Cardiac ventricle fibroblast (primary cell): ENCODE results near the gene GNG4. TPM values are rescaled to one million over a fixed set of nuclear protein-coding genes. Genes with fewer than 3 reads are reported as not detected.

Experiments
- total RNA-seq: library from RNA; depleted of rRNA; stranded (reverse); fragments of >200 nt; gene quantifications from 2 replicates; pipeline ENCODE4 v1.2.3, GENCODE V29; 2015

The GNG4 gene
- 0.25 and 0.34 TPM in 2 replicates for total RNA-seq

GRCh38 chr1:235649368-235650163 is at the start of gene GNG4:
TSS of gene GNG4 (minus strand) at chr1:235649784. CDS start at chr1:235583838, 65,946 bp downstream.

DNA sequence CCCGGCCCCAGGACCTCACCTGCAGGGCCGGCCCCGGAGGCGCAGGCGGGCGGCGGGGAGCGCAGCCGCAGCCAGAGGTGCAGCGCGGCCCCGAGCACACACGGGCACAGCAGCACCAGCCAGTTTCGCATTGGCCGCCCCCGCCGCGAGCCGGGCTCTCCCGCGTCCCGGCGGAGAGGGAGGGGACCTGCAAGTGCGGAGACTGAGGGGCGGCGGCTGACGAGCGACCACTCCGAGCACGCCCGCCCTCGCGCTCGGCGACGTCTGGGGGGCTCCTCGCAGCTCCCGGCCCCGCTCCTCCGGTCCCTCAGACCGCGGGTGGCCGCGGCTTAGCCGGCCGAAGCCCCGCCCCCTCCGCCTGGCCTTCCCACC is 145.5 kb downstream of the GNG4 start, which contains the start of gene B3GALNT2:
Gene B3GALNT2, minus strand, starts transcription at position 331 of the 372 bp plus-strand sequence. Its CDS starts 200 bp downstream, at position 131.

Other genes with a start within 250 kb of the GNG4 start
- gene B3GALNT2, start 145.3 kb downstream of the GNG4 start, total RNA-seq = 19.7 and 23.8 TPM in 2 replicates
- 14.5 and 16.4 TPM in 2 replicates for gene LYST, start 217.1 kb upstream of the GNG4 start, total RNA-seq